PFSK-1 (cell line): ENCODE data around the gene SMTN.

Experiments
- FOXP2 ChIP-seq: optimal IDR thresholded peaks from 2 replicates; pipeline ENCODE3; 2011; ENCODE audit warnings: borderline replicate concordance, control low read depth, inconsistent platforms; ENCODE audit not compliant: insufficient read depth; ENCODE audit errors: extremely low read length, extremely low read depth
- POLR2AphosphoS5 ChIP-seq: IDR thresholded peaks from 2 replicates; pipeline ENCODE4 v1.6.1; 2012; ENCODE audit warnings: low read depth, mild to moderate bottlenecking, control low read depth, low read length, moderate library complexity
- REST ChIP-seq, 2 experiments: IDR thresholded peaks; 2 replicates each; pipeline versions ENCODE4 v1.6.1 to v1.8.0; 2011 to 2012; ENCODE audit warnings: low read depth in 2 of 2, low read length in 2 of 2, control low read depth in 1 of 2, inconsistent platforms in 1 of 2, mild to moderate bottlenecking in 1 of 2, moderate library complexity in 1 of 2; ENCODE audit not compliant: insufficient read depth in 1 of 2
- SIN3A ChIP-seq: IDR thresholded peaks from 2 replicates; pipeline ENCODE4 v1.6.1; 2012; ENCODE audit warnings: mild to moderate bottlenecking, low read length, moderate library complexity, borderline replicate concordance; ENCODE audit not compliant: insufficient read depth
- TAF1 ChIP-seq: IDR thresholded peaks from 2 replicates; pipeline ENCODE4 v1.6.1; 2012; ENCODE audit warnings: low read length, control low read depth, borderline replicate concordance; ENCODE audit not compliant: insufficient read depth

DNA sequence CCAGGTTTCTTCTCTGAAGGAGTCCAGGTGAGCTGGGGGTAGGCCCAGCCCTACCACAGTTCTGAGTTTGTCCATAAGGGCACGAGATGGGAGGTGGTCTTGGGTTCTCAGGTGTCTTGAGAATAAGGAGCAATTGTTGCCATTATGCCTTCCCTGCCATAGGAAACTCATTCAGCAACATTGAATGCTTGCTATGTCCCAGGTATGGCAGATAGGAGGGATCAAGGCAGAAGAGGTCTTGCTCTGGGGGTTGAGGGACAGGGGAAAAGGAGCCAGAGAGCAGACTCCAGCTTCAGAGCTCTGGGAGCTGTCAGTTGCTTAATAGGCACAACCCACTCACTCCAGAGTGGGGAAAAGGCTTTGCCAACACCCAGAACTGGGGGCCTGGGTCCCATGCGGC lies 22.0 kb downstream of the SMTN start:
- TF ChIP-seq REST (IDR thresholded peaks at IDR 0.05; ENCODE audit: insufficient read depth in 1 of 2, low read depth in 2 of 2, low read length in 2 of 2), result no peak
- TF ChIP-seq SIN3A, result no peak
- no peak for TF ChIP-seq POLR2AphosphoS5
- no peak for TF ChIP-seq FOXP2
- TF ChIP-seq TAF1, result no peak
